ENCODE data around the gene CDK12. TPM values are rescaled to one million over a fixed set of nuclear protein-coding genes. Genes with fewer than 3 reads are reported as not detected.
"Not testable (repeated sequence)": the region's sequence is repeated elsewhere in the genome, so short reads cannot be mapped to it uniquely, and the experiment has no call there.

CDK12 gene
- polyA plus RNA-seq (ENCODE audit: insufficient read depth in 1 of 5, insufficient read length in 5 of 5, low replicate concordance in 1 of 5), result 10 to 100 TPM; 47.3 to 74.0 (median 72.8) TPM
- long read RNA-seq, donor 1, full-length matches to known transcripts, result 11 of 60 reads
- long read RNA-seq, donor 1, partial matches to known transcripts, result 49 of 60 reads
- long read RNA-seq, donor 1, other reads (novel, unspliced or antisense), result 0 of 60 reads
- long read RNA-seq, donor 2, full-length matches to known transcripts, result 3 of 9 reads
- long read RNA-seq, donor 2, partial matches to known transcripts, result 6 of 9 reads
- long read RNA-seq, donor 2, other reads (novel, unspliced or antisense), result 0 of 9 reads
- long read RNA-seq, donor 3, full-length matches to known transcripts, result 5 of 30 reads
- long read RNA-seq, donor 3, partial matches to known transcripts, result 25 of 30 reads
- long read RNA-seq, donor 3, other reads (novel, unspliced or antisense), result 0 of 30 reads
- long read RNA-seq, donor 4, full-length matches to known transcripts, result 6 of 6 reads
- long read RNA-seq, donor 4, partial matches to known transcripts, result 0 of 6 reads
- long read RNA-seq, donor 4, other reads (novel, unspliced or antisense), result 0 of 6 reads
- long read RNA-seq, donor 5, transcript CDK12-208 (1 exons, 1,963 nt), result major isoform, 5 of 45 reads
- long read RNA-seq, donor 5, partial matches to known transcripts, result 36 of 45 reads
- long read RNA-seq, donor 5, other reads (novel, unspliced or antisense), result 0 of 45 reads
- long read RNA-seq, donor 6, full-length matches to known transcripts, result 10 of 29 reads
- long read RNA-seq, donor 6, partial matches to known transcripts, result 19 of 29 reads
- long read RNA-seq, donor 6, other reads (novel, unspliced or antisense), result 0 of 29 reads
- long read RNA-seq, donor 7, full-length matches to known transcripts, result 9 of 74 reads
- long read RNA-seq, donor 7, partial matches to known transcripts, result 65 of 74 reads
- long read RNA-seq, donor 7, other reads (novel, unspliced or antisense), result 0 of 74 reads
- long read RNA-seq, donor 8, partial matches to known transcripts, result 6 of 8 reads
- long read RNA-seq, donor 8, other reads (novel, unspliced or antisense), result 0 of 8 reads

- DNase-seq, result peak; percentile 99
Observed at GRCh38 chr17:39461113-39461925, at the start of gene CDK12. TSS of gene CDK12 (plus strand) at chr17:39461486. CDS start at chr17:39462072, 586 bp downstream.

GRCh38 chr17:39416141-39416540, 45.1 kb upstream of the CDK12 start:
- no peak for DNase-seq

GRCh38 chr17:39429600-39429999, 31.7 kb upstream of the CDK12 start:
- no peak for DNase-seq

- not testable (repeated sequence) for DNase-seq
Observed at GRCh38 chr17:39439868-39440267, 21.4 kb upstream of the CDK12 start.

GRCh38 chr17:39443326-39443725, 18.0 kb upstream of the CDK12 start:
- DNase-seq, result no peak

- DNase-seq, result no peak
Observed at GRCh38 chr17:39447561-39447960, 13.7 kb upstream of the CDK12 start.

- DNase-seq, result no peak
Observed at GRCh38 chr17:39450051-39450450, 11.2 kb upstream of the CDK12 start.

GRCh38 chr17:39450847-39451581, 10.3 kb upstream of the CDK12 start, which contains the start of gene MED1:
TSS of gene MED1 (minus strand) at chr17:39451263. CDS start at chr17:39451062, 201 bp downstream.
- DNase-seq, result peak; percentile 96 to 97

- no peak for DNase-seq
Observed at GRCh38 chr17:39455919-39456318, 5.4 kb upstream of the CDK12 start.

GRCh38 chr17:39461926-39462569, 762 bp downstream of the CDK12 start:
- DNase-seq, result peak; percentile 28 to 43

- DNase-seq, result no peak
Observed at GRCh38 chr17:39462631-39463375, 1.5 kb downstream of the CDK12 start.

- DNase-seq, result not testable (repeated sequence)
Observed at GRCh38 chr17:39464639-39465181, 3.4 kb downstream of the CDK12 start.

- not testable (repeated sequence) for DNase-seq
Observed at GRCh38 chr17:39468610-39469009, 7.3 kb downstream of the CDK12 start.

GRCh38 chr17:39473310-39473709, 12.0 kb downstream of the CDK12 start:
- DNase-seq, result no peak

GRCh38 chr17:39479631-39480030, 18.3 kb downstream of the CDK12 start:
- not testable (repeated sequence) for DNase-seq

GRCh38 chr17:39483506-39483905, 22.2 kb downstream of the CDK12 start:
- no peak for DNase-seq

- no peak for DNase-seq
Observed at GRCh38 chr17:39484178-39484577, 22.9 kb downstream of the CDK12 start.

GRCh38 chr17:39485555-39485954, 24.3 kb downstream of the CDK12 start:
- DNase-seq, result no peak

GRCh38 chr17:39486242-39486641, 25.0 kb downstream of the CDK12 start:
- DNase-seq, result no peak
